Suprapubic skin (tissue), 3 donors: Measurements from ENCODE around the gene SPATA6L.

Source experiments
- POLR2AphosphoS5 ChIP-seq, 3 donors: sonication (generic); formaldehyde crosslinking; IDR thresholded peaks; one replicate each; pipeline ENCODE4 v1.6.1; 2017; ENCODE audit warnings: antibody characterized with exemption in 3 of 3
- TF ChIP-seq, protein P1 (sequence below), 2 donors: fragments of 200-600 bp in 1 of 2; fragments of 450-650 bp in 1 of 2; sonication (generic) in 1 of 2; IDR thresholded peaks; one replicate each; pipeline ENCODE4 v1.5.1; 2016 to 2019; ENCODE audit warnings: antibody characterized with exemption in 2 of 2, mild to moderate bottlenecking in 1 of 2, moderate library complexity in 1 of 2

DNA sequence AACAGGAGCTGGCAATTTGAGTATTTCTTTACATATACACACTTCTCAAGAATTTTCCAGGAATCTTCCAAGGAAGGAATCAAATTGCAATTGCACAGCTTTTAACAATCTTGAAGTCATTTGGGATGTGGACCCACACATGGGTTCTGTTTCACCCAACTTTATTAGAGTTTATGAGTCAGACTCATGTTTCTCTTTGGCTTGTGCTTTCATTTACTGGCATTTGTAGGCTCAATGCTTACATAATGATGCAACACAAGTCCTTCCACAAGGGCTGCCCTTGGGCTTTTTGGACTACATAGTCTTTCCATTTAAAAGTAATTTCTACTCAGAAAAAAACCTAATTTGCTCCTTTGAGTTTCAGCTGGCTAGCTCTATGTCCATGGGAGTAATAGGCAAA is 8.5 kb upstream of the SPATA6L start:
- TF ChIP-seq, protein P1, sequence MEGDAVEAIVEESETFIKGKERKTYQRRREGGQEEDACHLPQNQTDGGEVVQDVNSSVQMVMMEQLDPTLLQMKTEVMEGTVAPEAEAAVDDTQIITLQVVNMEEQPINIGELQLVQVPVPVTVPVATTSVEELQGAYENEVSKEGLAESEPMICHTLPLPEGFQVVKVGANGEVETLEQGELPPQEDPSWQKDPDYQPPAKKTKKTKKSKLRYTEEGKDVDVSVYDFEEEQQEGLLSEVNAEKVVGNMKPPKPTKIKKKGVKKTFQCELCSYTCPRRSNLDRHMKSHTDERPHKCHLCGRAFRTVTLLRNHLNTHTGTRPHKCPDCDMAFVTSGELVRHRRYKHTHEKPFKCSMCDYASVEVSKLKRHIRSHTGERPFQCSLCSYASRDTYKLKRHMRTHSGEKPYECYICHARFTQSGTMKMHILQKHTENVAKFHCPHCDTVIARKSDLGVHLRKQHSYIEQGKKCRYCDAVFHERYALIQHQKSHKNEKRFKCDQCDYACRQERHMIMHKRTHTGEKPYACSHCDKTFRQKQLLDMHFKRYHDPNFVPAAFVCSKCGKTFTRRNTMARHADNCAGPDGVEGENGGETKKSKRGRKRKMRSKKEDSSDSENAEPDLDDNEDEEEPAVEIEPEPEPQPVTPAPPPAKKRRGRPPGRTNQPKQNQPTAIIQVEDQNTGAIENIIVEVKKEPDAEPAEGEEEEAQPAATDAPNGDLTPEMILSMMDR (IDR thresholded peaks at IDR 0.05) = no peak
- no peak for TF ChIP-seq POLR2AphosphoS5 (IDR thresholded peaks at IDR 0.05)
